GM23338 (cell line): ENCODE measurements around the gene ZNF22.

Experiments used
- CTCF ChIP-seq, 2 experiments: fragments of 200-600 bp in 1 of 2; sonication (generic) in 1 of 2; conservative IDR thresholded peaks; 2 replicates each; pipeline versions ENCODE4 v1.5.1 to v1.6.1; 2016 to 2017; ENCODE audit warnings: antibody characterized with exemption in 2 of 2, low read depth in 2 of 2, mild to moderate bottlenecking in 2 of 2, moderate library complexity in 1 of 2
- EZH2 ChIP-seq: fragments of 200-600 bp; sonication (generic); IDR thresholded peaks from one replicate; pipeline ENCODE4 v1.8.0; 2017; ENCODE audit warnings: antibody characterized with exemption, mild to moderate bottlenecking, low read depth; ENCODE audit not compliant: unreplicated experiment
- EZH2phosphoT487 ChIP-seq: fragments of 200-600 bp; sonication (generic); IDR thresholded peaks from one replicate; pipeline ENCODE4 v1.8.1; 2018; ENCODE audit warnings: antibody characterized with exemption; ENCODE audit not compliant: unreplicated experiment
- NANOG ChIP-seq: IDR thresholded peaks from 2 replicates; pipeline ENCODE4 v1.6.1; 2016; ENCODE audit warnings: antibody characterized with exemption, borderline replicate concordance
- TF ChIP-seq, protein P1 (sequence below): IDR thresholded peaks from one replicate; pipeline ENCODE4 v1.6.1; 2018; ENCODE audit warnings: antibody characterized with exemption; ENCODE audit not compliant: unreplicated experiment

GRCh38 chr10:45001381-45002148 is 842 bp downstream of the ZNF22 start:
- TF ChIP-seq CTCF (conservative IDR thresholded peaks at IDR 0.05; ENCODE audit: low read depth in 2 of 2) (0 out of 4 replicates have a peak, but pooled peaks of 1 of the 2 experiments have one; percentile 12), EZH2 (no peak), NANOG (no peak), EZH2phosphoT487 (no peak)
- TF ChIP-seq, protein P1, sequence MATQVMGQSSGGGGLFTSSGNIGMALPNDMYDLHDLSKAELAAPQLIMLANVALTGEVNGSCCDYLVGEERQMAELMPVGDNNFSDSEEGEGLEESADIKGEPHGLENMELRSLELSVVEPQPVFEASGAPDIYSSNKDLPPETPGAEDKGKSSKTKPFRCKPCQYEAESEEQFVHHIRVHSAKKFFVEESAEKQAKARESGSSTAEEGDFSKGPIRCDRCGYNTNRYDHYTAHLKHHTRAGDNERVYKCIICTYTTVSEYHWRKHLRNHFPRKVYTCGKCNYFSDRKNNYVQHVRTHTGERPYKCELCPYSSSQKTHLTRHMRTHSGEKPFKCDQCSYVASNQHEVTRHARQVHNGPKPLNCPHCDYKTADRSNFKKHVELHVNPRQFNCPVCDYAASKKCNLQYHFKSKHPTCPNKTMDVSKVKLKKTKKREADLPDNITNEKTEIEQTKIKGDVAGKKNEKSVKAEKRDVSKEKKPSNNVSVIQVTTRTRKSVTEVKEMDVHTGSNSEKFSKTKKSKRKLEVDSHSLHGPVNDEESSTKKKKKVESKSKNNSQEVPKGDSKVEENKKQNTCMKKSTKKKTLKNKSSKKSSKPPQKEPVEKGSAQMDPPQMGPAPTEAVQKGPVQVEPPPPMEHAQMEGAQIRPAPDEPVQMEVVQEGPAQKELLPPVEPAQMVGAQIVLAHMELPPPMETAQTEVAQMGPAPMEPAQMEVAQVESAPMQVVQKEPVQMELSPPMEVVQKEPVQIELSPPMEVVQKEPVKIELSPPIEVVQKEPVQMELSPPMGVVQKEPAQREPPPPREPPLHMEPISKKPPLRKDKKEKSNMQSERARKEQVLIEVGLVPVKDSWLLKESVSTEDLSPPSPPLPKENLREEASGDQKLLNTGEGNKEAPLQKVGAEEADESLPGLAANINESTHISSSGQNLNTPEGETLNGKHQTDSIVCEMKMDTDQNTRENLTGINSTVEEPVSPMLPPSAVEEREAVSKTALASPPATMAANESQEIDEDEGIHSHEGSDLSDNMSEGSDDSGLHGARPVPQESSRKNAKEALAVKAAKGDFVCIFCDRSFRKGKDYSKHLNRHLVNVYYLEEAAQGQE = no peak
